ENCODE measurements around the gene RMND5B. TPM values are rescaled to one million over a fixed set of nuclear protein-coding genes. Genes with fewer than 3 reads are reported as not detected.

RMND5B gene
- total and polyA plus RNA-seq, 3 donors from 2014 or later: 73.0 to 181 (median 102) TPM

GRCh38 chr5:178141550-178141949, 10.7 kb downstream of the RMND5B start:
- no peaks in the 10 kb centered on the region for H3K9me3 ChIP-seq
- intact Hi-C loops (cut with DNase I; ENCODE audit: low total_unique reads): no loop called here
- no peaks in the 10 kb centered on the region for H3K36me3 ChIP-seq (ENCODE audit: low read depth, missing control alignments)
- no peak for DNase-seq
- no peak overlapping the region for H3K4me3 ChIP-seq
- no peaks in the 10 kb centered on the region for H3K27me3 ChIP-seq
- no peak overlapping the region for H3K27ac ChIP-seq
- TF ChIP-seq POLR2A (IDR thresholded peaks at IDR 0.05) (no peak), CTCF (IDR thresholded peaks at IDR 0.05) (no peak)
- 94 to 98% methylated on average over 4 of the region's 4 CpGs for WGBS, 2 donors
- H3K4me1 ChIP-seq: peaks cover 9% of the 10 kb centered on the region

GRCh38 chr5:178142642-178143041, 11.8 kb downstream of the RMND5B start:
- DNase-seq: no peak
- Histone ChIP-seq H3K9me3 (no peaks in the 10 kb centered on the region), H3K4me1 (peaks cover 9% of the 10 kb centered on the region), H3K4me3 (no peak overlapping the region), H3K36me3 (ENCODE audit: low read depth, missing control alignments) (no peaks in the 10 kb centered on the region), H3K27ac (no peak overlapping the region), H3K27me3 (no peaks in the 10 kb centered on the region)
- intact Hi-C loops (cut with DNase I; ENCODE audit: low total_unique reads): no loop called here
- 89 to 96% methylated on average over 16 to 20 of the region's 20 CpGs for WGBS, 2 donors
- no peak for TF ChIP-seq POLR2A (IDR thresholded peaks at IDR 0.05)
- TF ChIP-seq CTCF (IDR thresholded peaks at IDR 0.05): no peak

GRCh38 chr5:178143246-178143645, 12.4 kb downstream of the RMND5B start:
- no peak overlapping the region for H3K4me3 ChIP-seq
- H3K36me3 ChIP-seq (ENCODE audit: low read depth, missing control alignments): no peaks in the 10 kb centered on the region
- H3K27ac ChIP-seq: no peak overlapping the region
- DNase-seq: no peak
- H3K9me3 ChIP-seq: no peaks in the 10 kb centered on the region
- intact Hi-C loops (cut with DNase I; ENCODE audit: low total_unique reads): no loop called here
- TF ChIP-seq POLR2A (IDR thresholded peaks at IDR 0.05) (no peak), CTCF (IDR thresholded peaks at IDR 0.05) (no peak)
- no peaks in the 10 kb centered on the region for H3K27me3 ChIP-seq
- 67 to 70% methylated on average over 5 to 6 of the region's 6 CpGs for WGBS, 2 donors
- H3K4me1 ChIP-seq: peaks cover 9% of the 10 kb centered on the region

GRCh38 chr5:178143901-178144300, 13.1 kb downstream of the RMND5B start:
- Histone ChIP-seq H3K4me1 (peaks cover 9% of the 10 kb centered on the region), H3K9me3 (no peaks in the 10 kb centered on the region), H3K36me3 (ENCODE audit: low read depth, missing control alignments) (no peaks in the 10 kb centered on the region), H3K27ac (no peak overlapping the region), H3K4me3 (no peak overlapping the region), H3K27me3 (no peaks in the 10 kb centered on the region)
- intact Hi-C loops (cut with DNase I; ENCODE audit: low total_unique reads): no loop called here
- WGBS, 2 donors: 41 to 73% methylated on average over 8 to 10 of the region's 10 CpGs
- TF ChIP-seq POLR2A (IDR thresholded peaks at IDR 0.05) (no peak), CTCF (IDR thresholded peaks at IDR 0.05) (no peak)
- DNase-seq: peak; percentile 60

GRCh38 chr5:178145965-178146820, 15.4 kb downstream of the RMND5B start:
- intact Hi-C loops (cut with DNase I; ENCODE audit: low total_unique reads): no loop called here
- Histone ChIP-seq H3K9me3 (no peaks in the 10 kb centered on the region), H3K4me1 (peaks cover 9% of the 10 kb centered on the region), H3K36me3 (ENCODE audit: low read depth, missing control alignments) (no peaks in the 10 kb centered on the region), H3K27ac (no peak overlapping the region), H3K4me3 (no peak overlapping the region), H3K27me3 (no peaks in the 10 kb centered on the region)
- DNase-seq: peak; percentile 75
- TF ChIP-seq POLR2A (IDR thresholded peaks at IDR 0.05): no peak
- TF ChIP-seq CTCF (IDR thresholded peaks at IDR 0.05): peak in 2 of 3 experiments; percentile 43 to 52
- 65 to 75% methylated on average over 9 to 14 of the region's 14 CpGs for WGBS, 2 donors
